HG03575 (cell line): ENCODE data around the gene DTYMK.

Source experiments
- ATAC-seq: cut with Tn5 transposase; IDR thresholded peaks from one replicate; pipeline ENCODE4 v1.9.1; 2021; ENCODE audit not compliant: unreplicated experiment, insufficient number of reproducible peaks, low FRiP score; ENCODE audit errors: extremely low read depth

The DTYMK gene

DNA sequence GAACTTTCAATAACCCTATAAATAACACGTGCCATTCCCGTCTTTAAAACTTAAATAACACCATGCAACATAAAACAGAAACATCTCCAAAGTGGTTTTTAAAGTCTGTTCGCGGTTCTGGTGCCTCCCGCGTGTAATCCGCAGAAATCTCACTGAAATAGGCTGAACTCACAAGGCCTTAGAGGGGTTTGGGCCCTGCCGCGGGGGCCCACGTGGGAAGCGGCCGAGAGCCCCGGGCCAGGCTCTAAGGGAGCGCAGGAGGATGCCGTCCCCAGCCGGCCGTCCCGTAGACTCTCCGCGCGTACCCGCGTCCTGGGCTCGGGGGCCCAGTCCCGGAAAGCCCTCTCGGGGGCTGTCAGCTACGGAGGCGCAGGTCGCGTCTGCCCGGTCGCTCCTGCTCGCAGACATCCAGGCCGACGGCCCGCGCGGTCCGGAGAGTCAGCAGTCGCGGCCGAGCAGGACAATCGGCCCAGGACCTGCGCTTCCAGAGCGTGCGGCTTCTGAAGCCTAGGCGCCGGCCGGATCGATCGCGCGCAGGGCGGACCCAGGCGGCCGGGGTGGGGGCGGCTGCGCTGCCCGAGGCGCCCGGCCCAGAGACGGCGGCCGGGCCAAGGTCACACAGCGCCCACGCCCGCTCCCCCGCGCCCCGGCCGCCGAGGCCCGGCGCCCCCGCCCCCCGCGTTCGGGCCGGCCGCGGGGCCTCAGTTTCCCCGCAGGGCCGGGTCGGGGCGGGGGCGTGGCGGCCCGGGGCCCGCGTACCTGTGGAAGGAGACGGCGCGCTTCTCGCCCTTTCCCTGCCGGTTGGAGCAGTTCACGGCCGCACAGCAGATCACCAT, 50.2 kb downstream of the DTYMK start:
- ATAC-seq = no peak

DNA sequence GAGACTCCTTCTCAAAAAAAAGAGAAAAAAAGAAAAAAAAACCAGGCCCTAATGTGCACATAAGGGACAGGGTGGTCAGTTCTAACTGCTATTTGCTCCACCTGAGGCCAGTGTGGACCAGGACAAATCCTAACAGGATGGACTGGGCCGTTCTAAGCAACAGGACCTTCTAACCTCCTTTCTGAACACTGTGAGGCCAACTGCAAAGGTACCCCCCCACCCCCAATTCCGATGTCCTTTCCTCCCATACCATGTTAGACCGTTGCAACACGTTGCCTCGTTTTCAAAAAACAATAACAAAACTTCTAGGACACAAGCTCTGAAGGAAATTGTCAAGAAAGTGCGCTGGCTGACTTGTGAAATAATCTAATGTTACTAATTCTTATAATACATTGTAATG, 50.9 kb downstream of the DTYMK start:
- ATAC-seq = no peak

DNA sequence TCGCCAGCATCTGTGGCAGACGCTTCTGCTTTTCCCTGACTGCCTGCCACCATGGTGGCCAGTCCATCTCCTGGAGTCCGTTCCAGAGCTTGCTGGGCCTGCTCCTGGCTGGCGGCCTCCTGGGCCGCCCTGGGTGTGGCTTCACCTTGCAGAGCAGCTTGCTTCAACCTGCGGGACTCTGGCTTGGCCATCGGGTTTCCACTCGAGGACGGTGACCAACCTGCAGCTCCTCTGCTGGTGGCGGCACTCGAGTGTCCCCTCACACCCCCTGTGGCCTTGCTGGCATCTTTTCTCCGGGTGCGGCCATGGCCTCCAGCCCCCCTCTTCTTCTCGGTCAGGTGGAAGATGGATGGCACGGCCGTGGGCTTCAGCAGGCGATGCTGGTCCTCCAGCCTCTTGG, 53.1 kb downstream of the DTYMK start:
- no peak for ATAC-seq

DNA sequence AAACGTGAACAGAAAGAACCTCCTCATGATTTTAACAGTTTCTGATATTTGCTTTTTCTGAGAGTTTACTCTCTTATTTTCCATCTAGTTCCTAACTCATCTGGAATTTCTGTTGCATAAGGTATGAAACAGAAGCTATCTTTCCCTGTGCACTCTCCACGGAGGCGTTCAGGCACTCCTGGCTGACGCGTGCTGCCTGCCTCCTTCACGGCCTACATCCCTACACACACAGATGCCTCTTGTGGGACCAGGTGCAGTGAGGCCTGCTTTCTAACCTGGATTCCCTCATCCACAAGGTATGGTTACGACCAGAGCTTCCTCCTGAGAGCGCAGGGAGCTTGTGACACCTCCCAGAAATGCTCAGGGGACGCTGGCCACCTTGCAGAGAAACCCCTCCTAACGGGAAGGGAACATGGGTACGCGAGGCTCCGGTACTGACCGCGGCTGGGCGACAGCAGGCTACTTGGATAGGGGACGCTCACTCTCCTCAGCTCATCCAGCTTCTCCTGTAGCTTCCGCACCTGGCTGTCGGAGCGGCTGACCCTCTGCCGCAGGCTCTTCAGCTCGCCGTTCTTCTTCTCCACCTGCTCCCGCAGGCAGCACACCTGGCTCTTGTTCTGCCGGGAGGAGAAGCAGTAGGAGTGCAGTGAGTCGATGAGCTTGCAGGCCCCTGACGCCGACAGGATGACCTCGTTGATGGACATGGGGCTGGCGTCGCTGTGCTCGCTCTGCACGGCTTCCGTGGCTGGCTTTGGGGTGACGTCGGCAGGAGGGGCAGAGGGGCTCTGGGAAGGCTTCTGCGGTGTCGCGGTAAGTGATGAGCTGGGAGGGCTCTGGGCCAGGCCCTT, 53.9 kb downstream of the DTYMK start:
- no peak for ATAC-seq

DNA sequence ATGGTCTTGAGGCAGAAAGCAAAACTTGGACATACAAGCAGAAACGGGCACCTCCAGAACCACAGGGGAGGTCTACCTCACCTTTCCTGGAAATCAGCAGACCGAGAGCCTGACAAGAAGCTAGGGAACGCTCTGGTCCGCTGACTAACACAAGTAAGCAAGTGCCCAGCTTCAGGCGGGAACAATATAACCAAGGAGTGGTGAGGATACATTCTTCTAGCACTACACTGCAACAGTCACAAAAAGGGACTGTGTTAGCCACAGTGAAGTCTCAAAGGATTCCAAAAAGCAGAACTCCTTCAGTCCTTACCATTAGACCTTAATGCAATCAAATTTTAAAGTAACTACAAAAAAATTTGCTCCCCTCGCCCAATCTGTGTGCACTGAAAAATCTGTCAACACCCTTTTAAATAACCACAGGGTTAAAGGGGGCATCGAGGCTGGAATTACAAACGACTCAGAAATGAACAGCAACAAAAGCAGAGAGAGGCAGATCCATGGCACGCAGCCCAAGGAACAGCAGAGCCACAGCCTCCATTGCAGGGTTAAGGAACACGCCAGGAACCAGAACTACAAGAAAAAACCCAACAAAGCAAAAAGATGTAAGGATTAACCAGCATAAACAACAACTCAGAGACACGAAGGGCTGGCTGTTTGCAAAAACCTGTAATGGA, 56.7 kb downstream of the DTYMK start:
- ATAC-seq = no peak

DNA sequence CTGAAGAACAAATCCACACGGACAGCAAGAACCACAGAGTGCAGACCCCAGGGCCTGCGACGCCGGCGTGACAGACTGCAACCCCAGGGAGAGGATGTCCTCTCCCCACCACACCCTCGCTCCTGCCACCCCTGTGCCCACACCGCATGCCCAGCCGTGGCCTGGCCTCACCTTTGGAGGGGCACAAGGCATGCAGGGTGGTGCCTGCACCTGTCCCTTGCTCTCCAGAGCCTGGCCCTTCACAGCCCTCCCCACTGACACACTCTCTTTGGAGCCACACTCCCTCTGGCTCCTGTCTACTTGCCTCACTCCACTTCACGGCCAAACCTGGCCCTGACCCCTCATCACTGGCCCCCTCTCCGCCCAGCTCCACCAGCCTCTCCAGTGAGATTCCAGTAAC, 58.9 kb downstream of the DTYMK start:
- no peak for ATAC-seq
